Osteoblast (primary cell): ENCODE measurements around the gene MRPL16. TPM values are rescaled to one million over a fixed set of nuclear protein-coding genes. Genes with fewer than 3 reads are reported as not detected.
"Not testable (repeated sequence)": the region's sequence is repeated elsewhere in the genome, so short reads cannot be mapped to it uniquely, and the experiment has no call there.

ENCODE experiments used
- DNase-seq: peaks from one replicate; pipeline ENCODE4 v3.0.0; 2011; ENCODE audit warnings: low spot score, mixed read lengths; ENCODE audit not compliant: insufficient read length; ENCODE audit errors: missing footprints
- H2AFZ ChIP-seq: 2 replicates; pipeline ENCODE4 v1.6.0; 2011; ENCODE audit warnings: mild to moderate bottlenecking, low read length
- H3K27ac ChIP-seq: 2 replicates; pipeline ENCODE4 v1.5.1; 2011; ENCODE audit warnings: mild to moderate bottlenecking, low read depth, low read length, moderate library complexity
- H3K27me3 ChIP-seq: 2 replicates; pipeline ENCODE4 v1.6.0; 2012; ENCODE audit warnings: mild to moderate bottlenecking, control low read depth, inconsistent platforms, low read length, moderate library complexity; ENCODE audit not compliant: insufficient read depth
- H3K36me3 ChIP-seq: 2 replicates; pipeline ENCODE4 v1.5.1; 2011; ENCODE audit warnings: mild to moderate bottlenecking, low read length, control low read depth, moderate library complexity; ENCODE audit not compliant: insufficient read depth
- H3K4me1 ChIP-seq: 2 replicates; pipeline ENCODE4 v1.5.1; 2011; ENCODE audit warnings: mild to moderate bottlenecking, low read length, control low read depth, moderate library complexity; ENCODE audit not compliant: insufficient read depth
- H3K4me2 ChIP-seq: 2 replicates; pipeline ENCODE4 v1.6.0; 2011; ENCODE audit warnings: mild to moderate bottlenecking, low read length; ENCODE audit not compliant: insufficient read depth
- H3K4me3 ChIP-seq: fragments of 200-600 bp; sonication (generic); 3 replicates; pipeline ENCODE4 v1.5.1; 2012; ENCODE audit warnings: mild to moderate bottlenecking, low read length, inconsistent platforms; ENCODE audit not compliant: insufficient read depth
- H3K79me2 ChIP-seq: 2 replicates; pipeline ENCODE4 v1.6.0; 2012; ENCODE audit warnings: mild to moderate bottlenecking, low read length, control low read depth, inconsistent platforms; ENCODE audit not compliant: insufficient read depth
- H3K9me3 ChIP-seq: 2 replicates; pipeline ENCODE4 v1.5.1; 2011; ENCODE audit warnings: low read depth, low read length, control low read depth
- H4K20me1 ChIP-seq: 2 replicates; pipeline ENCODE4 v1.6.0; 2012; ENCODE audit warnings: mild to moderate bottlenecking, low read length, control low read depth; ENCODE audit not compliant: insufficient read depth
- CTCF ChIP-seq: IDR thresholded peaks from 2 replicates; pipeline ENCODE4 v1.5.1; 2011; ENCODE audit warnings: mild to moderate bottlenecking, low read depth, low read length, moderate library complexity; ENCODE audit errors: extremely low read depth
- total RNA-seq: library from RNA; depleted of rRNA; stranded (reverse); fragments of >200 nt; gene quantifications from 2 replicates; pipeline ENCODE4 v1.2.3, GENCODE V29; 2012

The MRPL16 gene
- total RNA-seq, 1 donor: 32.9 TPM

GRCh38 chr11:59849551-59849950, 39.0 kb upstream of the MRPL16 start:
- H3K9me3 ChIP-seq, H3K4me1 ChIP-seq, H3K27ac ChIP-seq, DNase-seq, H3K4me2 ChIP-seq, H3K27me3 ChIP-seq, H2AFZ ChIP-seq, H4K20me1 ChIP-seq, H3K36me3 ChIP-seq, H3K79me2 ChIP-seq, H3K4me3 ChIP-seq: not testable (repeated sequence)

- no peak for TF ChIP-seq CTCF
- peak; percentile 14 for DNase-seq
- Histone ChIP-seq H3K27me3 (no peaks in the 10 kb centered on the region), H3K9me3 (no peaks in the 10 kb centered on the region), H3K4me2 (no peak overlapping the region), H3K4me1 (no peaks in the 10 kb centered on the region), H3K27ac (no peak overlapping the region), H3K4me3 (no peak overlapping the region), H3K36me3 (no peaks in the 10 kb centered on the region), H2AFZ (no peak overlapping the region), H3K79me2 (no peaks in the 10 kb centered on the region), H4K20me1 (no peaks in the 10 kb centered on the region)
These were observed 38.6 kb upstream of the MRPL16 start for GRCh38 chr11:59849129-59849528.

GRCh38 chr11:59848439-59848838, 37.9 kb upstream of the MRPL16 start:
- H3K9me3 ChIP-seq, H3K36me3 ChIP-seq, H2AFZ ChIP-seq, H3K4me2 ChIP-seq, H3K4me3 ChIP-seq, H3K27me3 ChIP-seq, H4K20me1 ChIP-seq, H3K79me2 ChIP-seq, H3K4me1 ChIP-seq, DNase-seq, H3K27ac ChIP-seq: not testable (repeated sequence)

GRCh38 chr11:59847626-59848025, 37.0 kb upstream of the MRPL16 start:
- no peaks in the 10 kb centered on the region for H4K20me1 ChIP-seq
- H2AFZ ChIP-seq: no peak overlapping the region
- no peaks in the 10 kb centered on the region for H3K79me2 ChIP-seq
- H3K4me3 ChIP-seq: no peak overlapping the region
- H3K9me3 ChIP-seq: no peaks in the 10 kb centered on the region
- H3K4me1 ChIP-seq: no peaks in the 10 kb centered on the region
- no peak for DNase-seq
- H3K27ac ChIP-seq: no peak overlapping the region
- no peaks in the 10 kb centered on the region for H3K36me3 ChIP-seq
- H3K27me3 ChIP-seq: no peaks in the 10 kb centered on the region
- no peak for TF ChIP-seq CTCF
- H3K4me2 ChIP-seq: no peak overlapping the region

- H4K20me1 ChIP-seq: no peaks in the 10 kb centered on the region
- H3K4me2 ChIP-seq: no peak overlapping the region
- no peak overlapping the region for H3K27ac ChIP-seq
- H3K36me3 ChIP-seq: no peaks in the 10 kb centered on the region
- H3K4me1 ChIP-seq: no peaks in the 10 kb centered on the region
- H3K4me3 ChIP-seq: no peak overlapping the region
- no peaks in the 10 kb centered on the region for H3K79me2 ChIP-seq
- DNase-seq: no peak
- no peak overlapping the region for H2AFZ ChIP-seq
- TF ChIP-seq CTCF: no peak
- no peaks in the 10 kb centered on the region for H3K27me3 ChIP-seq
- H3K9me3 ChIP-seq: no peaks in the 10 kb centered on the region
These were observed 36.0 kb upstream of the MRPL16 start for GRCh38 chr11:59846556-59846955.
